ENCODE results near the gene AGPAT3.

Gene AGPAT3

DNA sequence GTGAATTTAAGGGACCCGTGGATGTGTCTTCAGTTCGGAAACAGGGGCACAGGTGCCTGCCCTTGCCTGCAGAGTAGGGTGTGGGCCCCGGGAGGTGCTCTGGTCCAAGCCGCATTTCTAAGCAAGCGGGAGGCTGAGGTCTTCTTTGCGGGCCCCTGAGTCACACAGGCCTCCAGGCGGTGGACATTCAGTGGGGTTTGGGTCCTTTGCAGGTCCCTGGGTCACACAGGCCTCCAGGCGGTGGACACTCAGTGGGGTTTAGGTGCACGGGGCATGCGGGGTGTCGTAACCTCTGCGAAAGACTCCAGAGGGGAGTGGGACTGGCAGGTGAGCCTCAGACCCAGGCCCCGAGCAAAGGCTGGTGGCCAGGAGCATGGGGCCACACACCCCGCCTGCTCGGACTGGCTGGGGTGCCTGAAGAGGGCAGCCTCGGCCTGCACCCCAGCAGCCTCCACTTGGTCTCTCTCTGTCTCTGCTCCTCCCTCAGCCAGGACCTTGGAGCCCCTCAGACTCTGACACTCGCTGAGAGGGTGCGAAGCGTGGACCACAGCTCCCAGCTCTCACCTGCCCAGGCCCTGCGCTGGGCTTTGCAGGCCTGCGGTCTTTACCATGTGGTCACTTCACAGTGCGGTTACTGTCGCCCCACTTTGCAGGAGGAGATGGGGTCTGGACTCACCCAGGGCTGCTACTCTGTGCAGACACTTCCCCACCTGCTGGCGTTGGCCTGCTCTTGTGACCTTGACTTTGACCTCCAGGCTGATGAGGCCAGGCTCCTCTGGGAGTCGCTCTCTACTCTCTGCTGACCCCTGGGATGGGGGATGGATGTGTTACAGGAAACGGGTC is 6.0 kb upstream of the AGPAT3 start:
- intact Hi-C loops (cut with DNase I): no loop called here
- DNase-seq: peak in 4 of 10 donors; percentile 16 to 67 (median 57)

- no peak for DNase-seq
- intact Hi-C loops (cut with DNase I): no loop called here
These were observed 5.2 kb upstream of the AGPAT3 start for GRCh38 chr21:43859747-43860214.

- DNase-seq: peak in 2 of 10 donors; percentile 15 to 27
- intact Hi-C loops (cut with DNase I): no loop called here
These were observed 3.3 kb upstream of the AGPAT3 start for GRCh38 chr21:43861706-43862105.

DNA sequence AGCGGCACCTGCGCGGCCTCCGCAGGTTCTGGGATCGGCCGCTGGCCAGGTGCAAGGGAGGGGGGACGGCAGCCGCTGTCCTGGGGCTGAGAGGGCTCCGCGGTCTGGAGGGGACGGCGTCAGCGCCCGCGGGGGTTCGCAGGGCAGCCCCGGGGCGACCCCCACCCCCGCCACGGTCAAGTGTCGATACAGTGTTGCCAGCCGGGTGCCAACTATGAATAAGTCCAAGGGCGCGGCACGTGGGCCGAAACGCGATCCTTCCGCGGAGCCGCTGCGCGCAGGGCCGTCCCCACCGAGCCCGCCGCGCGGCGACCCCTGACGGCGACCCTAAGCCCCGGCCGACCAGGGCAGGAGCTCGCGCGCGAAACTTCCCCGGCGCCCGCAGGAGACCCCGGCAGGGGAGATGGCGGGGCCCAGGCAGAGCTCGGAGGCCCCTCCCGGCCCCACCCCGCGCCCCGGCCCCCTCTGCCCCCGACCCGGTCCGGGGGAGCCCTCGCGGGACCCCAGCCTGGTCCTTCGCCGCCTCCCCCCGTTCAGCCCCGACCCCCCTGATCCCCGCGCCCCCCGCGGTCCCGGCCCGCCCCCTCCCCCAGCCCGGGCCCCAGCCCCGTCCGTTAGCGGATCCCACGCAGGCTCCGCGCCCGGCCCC is 586 bp upstream of the AGPAT3 start:
- intact Hi-C loops (cut with DNase I): no loop called here
- peak in 6 of 10 donors; percentile 21 to 91 (median 26) for DNase-seq

DNA sequence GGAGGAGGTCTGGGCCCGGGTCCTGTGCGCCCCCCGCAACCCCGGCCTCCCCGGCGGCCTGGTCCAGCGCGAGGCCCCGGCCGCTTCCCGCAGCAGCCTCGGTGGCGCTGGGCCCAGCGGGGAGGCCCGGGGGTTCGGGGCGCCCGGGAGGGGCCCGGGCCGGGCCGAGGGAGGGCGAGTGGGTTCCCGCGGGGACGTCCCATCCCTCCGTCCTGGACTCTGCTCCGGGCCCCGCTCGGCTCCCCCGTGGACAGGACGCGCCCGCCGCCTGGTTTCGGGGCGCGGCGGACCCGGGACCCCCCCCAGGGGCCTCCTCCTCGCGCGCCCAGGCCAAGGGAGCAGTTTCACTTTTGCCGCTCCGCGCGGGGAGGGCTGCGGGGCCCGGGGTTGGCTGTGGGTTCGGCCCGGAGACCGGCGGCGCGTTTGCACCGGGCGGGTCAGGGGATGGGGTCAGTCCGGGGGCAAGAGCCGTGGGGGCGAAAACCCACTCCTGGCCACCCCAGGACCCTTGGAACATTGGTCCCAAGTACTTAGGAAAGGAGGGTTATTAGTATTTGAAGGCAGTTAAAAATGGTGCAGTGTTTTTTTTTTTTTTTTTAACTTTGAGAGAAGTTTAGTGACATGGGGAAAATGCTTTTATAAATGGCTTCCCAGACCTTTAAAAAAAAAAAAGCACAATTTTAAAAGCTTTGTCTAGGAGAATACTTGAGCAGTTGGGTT is 677 bp downstream of the AGPAT3 start:
- intact Hi-C loops (cut with DNase I): loop anchor here (5.0 kb wide), 1 partner anchor 57 kb away; no protein-coding TSS in a partner anchor
- DNase-seq: peak in 4 of 10 donors; percentile 19 to 43 (median 30)

GRCh38 chr21:43866260-43866629 is 1.2 kb downstream of the AGPAT3 start:
- intact Hi-C loops (cut with DNase I): loop anchor here (5.0 kb wide), 1 partner anchor 56 kb away; no protein-coding TSS in a partner anchor
- DNase-seq: peak in 7 of 10 donors; percentile 25 to 68 (median 28)

GRCh38 chr21:43866659-43867331 is 1.8 kb downstream of the AGPAT3 start:
- intact Hi-C loops (cut with DNase I): loop anchor here (5.0 kb wide), 1 partner anchor 56 kb away; no protein-coding TSS in a partner anchor
- peak in 1 of 10 donors; percentile 23 for DNase-seq

DNA sequence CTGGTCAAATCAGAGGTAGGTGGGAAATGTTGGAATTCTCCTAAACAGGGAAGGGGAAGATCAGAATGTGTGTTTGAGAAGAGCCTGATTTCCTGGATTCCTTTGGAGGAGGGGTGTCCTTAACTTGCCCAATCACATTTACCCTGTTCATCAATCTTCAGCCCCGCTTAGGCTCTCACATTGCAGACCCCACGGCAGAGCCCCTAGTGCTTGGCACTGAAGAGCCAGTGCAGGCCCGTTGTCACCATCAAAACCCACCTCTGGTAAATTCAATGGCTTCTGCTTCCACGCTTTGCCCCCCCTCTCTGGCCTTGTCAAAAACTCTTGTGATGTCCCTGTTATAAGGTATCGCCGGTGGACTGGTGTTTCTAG is 2.3 kb downstream of the AGPAT3 start:
- intact Hi-C loops (cut with DNase I): loop anchor here (5.0 kb wide), 1 partner anchor 55 kb away; no protein-coding TSS in a partner anchor
- peak in 2 of 10 donors; percentile 0 to 17 for DNase-seq

- intact Hi-C loops (cut with DNase I): loop anchor here (5.0 kb wide), 1 partner anchor 54 kb away; no protein-coding TSS in a partner anchor
These were observed 2.9 kb downstream of the AGPAT3 start for GRCh38 chr21:43867948-43868347.

GRCh38 chr21:43868461-43868860 is 3.4 kb downstream of the AGPAT3 start:
- peak in 1 of 10 donors; percentile 10 for DNase-seq
- intact Hi-C loops (cut with DNase I): loop anchor here (5.0 kb wide), 1 partner anchor 54 kb away; no protein-coding TSS in a partner anchor

More at GRCh38 chr21:43867948-43868347, 2.9 kb downstream of the AGPAT3 start:
- no peak for DNase-seq

DNA sequence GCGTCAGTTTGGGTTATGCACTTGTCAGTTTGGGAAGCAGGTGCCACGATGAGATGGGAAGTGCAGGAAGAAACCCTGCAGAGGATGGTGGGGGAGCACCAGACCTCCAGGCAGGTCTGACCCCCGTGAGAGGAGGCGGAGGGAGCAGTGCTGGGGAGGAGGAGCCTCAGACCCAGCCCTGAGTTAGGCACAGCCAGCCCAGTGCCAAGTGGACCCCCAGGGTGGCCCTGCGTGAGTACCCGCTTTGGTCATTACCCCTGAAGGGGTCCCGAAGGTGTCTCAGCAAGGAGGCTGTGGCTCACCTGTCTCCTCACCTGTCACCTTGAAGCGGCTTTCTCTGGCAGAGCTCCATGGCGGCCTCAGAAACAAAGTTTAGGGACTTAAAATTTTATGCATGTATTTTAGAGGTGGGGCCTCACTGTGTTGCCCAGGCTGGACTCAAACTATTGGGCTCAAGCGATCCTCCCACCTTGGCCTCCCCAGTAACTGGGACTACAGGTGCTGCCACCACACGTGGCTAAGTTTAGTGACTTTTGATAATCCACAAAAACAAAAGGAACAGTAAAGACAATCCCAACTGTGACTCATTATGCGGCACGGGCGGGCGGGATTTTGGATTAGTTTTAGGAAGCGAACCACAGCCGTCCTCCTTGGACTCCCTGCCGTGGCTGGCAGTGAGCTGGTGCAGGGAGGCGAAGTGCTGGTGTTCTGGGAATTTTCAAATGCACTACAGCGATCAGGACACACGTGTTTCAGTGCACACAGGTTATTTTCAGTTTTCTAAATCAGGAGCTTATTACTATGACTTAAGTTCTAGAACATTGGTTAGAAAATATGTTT is 4.7 kb downstream of the AGPAT3 start:
- DNase-seq: peak in 4 of 10 donors; percentile 27 to 88 (median 58)
- intact Hi-C loops (cut with DNase I): loop anchor here (5.0 kb wide), 1 partner anchor 53 kb away; no protein-coding TSS in a partner anchor

DNA sequence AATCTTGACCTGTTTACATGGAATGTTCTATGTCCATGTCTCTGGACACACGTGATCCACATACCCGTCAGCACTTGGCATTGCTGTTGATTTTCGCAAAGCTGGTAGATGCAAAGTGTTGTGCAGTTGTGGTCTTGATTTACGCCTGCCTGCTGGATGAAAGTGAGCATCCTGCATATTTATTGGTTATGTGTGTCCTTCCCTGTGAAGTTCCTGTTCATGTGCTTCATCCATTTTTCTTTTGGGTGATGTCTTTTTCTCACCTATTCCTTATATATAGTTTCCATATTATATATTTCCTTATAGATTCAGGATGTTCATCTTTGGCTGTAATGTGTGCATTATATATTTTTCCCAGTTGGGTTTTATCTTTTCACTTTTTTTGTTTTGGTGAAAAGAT is 6.5 kb downstream of the AGPAT3 start:
- intact Hi-C loops (cut with DNase I): no loop called here
- DNase-seq: no peak

DNA sequence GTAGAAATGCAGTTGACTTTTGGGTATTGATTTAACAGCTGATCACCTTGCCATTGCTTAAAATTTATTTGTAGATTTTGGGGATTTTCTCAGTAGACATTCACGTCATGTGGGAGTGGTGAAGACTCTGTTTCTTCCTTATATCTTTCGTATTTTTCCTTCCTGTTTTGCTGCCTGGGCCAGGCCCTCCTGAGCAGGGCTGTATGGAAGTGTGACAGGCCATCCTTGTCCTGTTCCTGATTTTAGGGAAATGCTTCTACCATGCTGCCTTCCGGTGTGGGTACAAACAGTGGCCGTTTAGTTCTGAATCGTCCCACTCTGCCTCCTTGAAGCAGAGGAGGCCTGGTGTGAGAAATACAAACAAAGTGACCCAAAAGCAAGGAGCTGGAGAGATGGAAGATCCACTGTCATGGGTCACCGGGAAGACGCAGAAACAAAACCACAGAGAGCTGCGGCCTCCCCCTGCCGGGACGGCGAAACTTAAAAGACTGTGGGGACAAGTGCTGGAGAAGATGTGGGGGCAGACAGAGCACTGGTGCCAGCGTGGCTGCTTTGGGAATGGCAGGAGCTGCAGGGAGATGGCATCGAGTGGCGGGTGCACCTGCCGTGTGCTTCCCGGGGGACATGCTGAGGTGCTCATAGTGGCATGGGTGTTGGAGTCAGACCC is 7.6 kb downstream of the AGPAT3 start:
- intact Hi-C loops (cut with DNase I): no loop called here
- peak in 2 of 10 donors; percentile 16 to 73 for DNase-seq

- intact Hi-C loops (cut with DNase I): no loop called here
- no peak for DNase-seq
These were observed 8.7 kb downstream of the AGPAT3 start for GRCh38 chr21:43873673-43874072.

DNA sequence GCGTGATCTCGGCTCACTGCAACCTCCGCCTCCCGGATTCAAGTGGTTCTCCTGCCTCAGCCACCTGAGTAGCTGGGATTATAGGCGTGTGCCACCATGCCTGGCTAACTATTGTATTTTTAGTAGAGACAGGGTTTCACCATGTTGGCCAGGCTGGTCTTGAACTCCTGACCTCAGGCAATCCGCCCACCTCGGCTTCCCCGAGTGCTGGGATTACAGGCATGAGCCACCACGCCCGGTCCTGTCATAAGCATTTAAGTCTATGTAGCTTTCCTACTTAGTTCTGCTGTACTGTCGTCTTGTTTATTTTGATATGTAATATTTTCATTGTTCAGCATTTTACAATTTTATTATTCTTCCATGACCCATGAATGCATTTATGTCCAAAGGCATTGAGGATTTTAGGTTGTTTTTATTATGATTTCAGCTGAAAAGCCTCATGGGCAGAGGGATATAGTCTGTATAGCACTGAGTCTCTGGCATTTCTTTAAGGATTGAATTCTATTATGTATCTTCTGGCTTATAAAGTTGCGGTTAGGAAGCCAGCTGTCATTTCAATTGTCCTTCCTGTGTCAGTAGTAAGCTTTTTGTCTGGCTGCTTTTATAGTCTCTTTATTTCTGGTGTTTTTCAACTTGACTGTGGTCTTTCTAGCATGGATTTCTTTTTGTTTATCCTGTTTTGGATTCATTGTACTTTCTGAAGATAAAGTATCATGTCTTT is 9.2 kb downstream of the AGPAT3 start:
- peak in 3 of 10 donors; percentile 6 to 61 (median 33) for DNase-seq
- intact Hi-C loops (cut with DNase I): no loop called here

- no peak for DNase-seq
- intact Hi-C loops (cut with DNase I): no loop called here
These were observed 11.6 kb downstream of the AGPAT3 start for GRCh38 chr21:43876605-43877004.

- intact Hi-C loops (cut with DNase I): no loop called here
- DNase-seq: peak in 3 of 10 donors; percentile 22 to 71 (median 62)
These were observed 13.0 kb downstream of the AGPAT3 start for GRCh38 chr21:43877936-43878575.
